HepG2 (cell line): ENCODE data around the gene CDH1. TPM values are rescaled to one million over a fixed set of nuclear protein-coding genes. Genes with fewer than 3 reads are reported as not detected.

Experiments used
- ATAC-seq: fragments of 200-7000 bp; cut with Tn5 transposase; 3 replicates; pipeline ENCODE4 v1.9.1; 2020; ENCODE audit warnings: mild to moderate bottlenecking, moderate library complexity
- BruUV-seq: library from RNA; stranded (reverse); fragments of 400-500 nt; replicated peaks from 2 replicates; lab custom pipeline; 2021; lab: Mats Ljungman, UMichigan
- CTCF ChIA-PET: fragments of 300-600 bp; formaldehyde crosslinking; extraction: SDS; loops from one replicate; lab custom pipeline; 2021; ENCODE audit warnings: low total read pairs, inconsistent platforms, low intra/inter-chr PET ratio; lab: Yijun Ruan, JAX
- POLR2A ChIA-PET: fragments of 350-600 bp; sonication (Branson Sonifier 250); formaldehyde crosslinking; loops from one replicate; lab custom pipeline; 2020; ENCODE audit warnings: antibody characterized with exemption, inconsistent platforms; lab: Yijun Ruan, JAX
- DNase-seq: peaks from one replicate; pipeline ENCODE4 v3.0.0-alpha.2; 2015; ENCODE audit warnings: low spot score
- FAIRE-seq: peaks from 3 replicates; lab custom pipeline; 2011; peaks lifted over from hg19 to GRCh38; lab: Jason Lieb, UNC
- H2AFZ ChIP-seq: one replicate; pipeline ENCODE4 v1.6.1; 2011; ENCODE audit warnings: low read length, inconsistent platforms
- H3K27ac ChIP-seq: fragments of 300-600 bp; 3 replicates; pipeline ENCODE4 v1.8.0; 2011; ENCODE audit warnings: mixed run types, mild to moderate bottlenecking, mixed read lengths, low read length, inconsistent platforms; ENCODE audit not compliant: insufficient read depth; ENCODE audit errors: extremely low read length
- H3K27me3 ChIP-seq, 2 experiments: fragments of 200-600 bp in 1 of 2; 2 replicates in 1 of 2; 3 replicates in 1 of 2; pipeline versions ENCODE4 v1.6.0 to v1.8.0; 2011; ENCODE audit warnings: low read length in 2 of 2, mild to moderate bottlenecking in 2 of 2, moderate library complexity in 2 of 2, inconsistent platforms in 1 of 2; ENCODE audit not compliant: insufficient read depth in 2 of 2, control insufficient read depth in 1 of 2
- H3K36me3 ChIP-seq, 2 experiments: fragments of 200-600 bp in 1 of 2; replicated peaks in 1 of 2; 2 replicates in 1 of 2; 3 replicates in 1 of 2; pipeline versions ENCODE4 v1.5.1 to v1.8.0; 2011; ENCODE audit warnings: low read length in 2 of 2, inconsistent platforms in 1 of 2; ENCODE audit not compliant: insufficient read depth in 2 of 2, control insufficient read depth in 1 of 2
- H3K4me1 ChIP-seq: 2 replicates; pipeline ENCODE4 v1.5.1; 2012; ENCODE audit warnings: low read length, inconsistent platforms; ENCODE audit not compliant: insufficient read depth
- H3K4me2 ChIP-seq: 2 replicates; pipeline ENCODE4 v1.6.0; 2011; ENCODE audit warnings: low read depth, low read length, inconsistent platforms
- H3K4me3 ChIP-seq, 3 experiments: fragments of 200-600 bp in 1 of 3; sonication (generic), shearing (Covaris generic) in 1 of 3; replicated peaks in 1 of 3; 2 replicates each; pipeline ENCODE4 v1.5.1; 2011 to 2016; ENCODE audit warnings: low read length in 3 of 3, inconsistent platforms in 2 of 3, low read depth in 2 of 3, mild to moderate bottlenecking in 2 of 3, control low read depth in 1 of 3, mixed read lengths in 1 of 3; ENCODE audit not compliant: insufficient read depth in 1 of 3
- H3K79me2 ChIP-seq: one replicate; pipeline ENCODE4 v1.6.1; 2011; ENCODE audit warnings: low read length, inconsistent platforms; ENCODE audit not compliant: insufficient read depth
- H3K9ac ChIP-seq: 2 replicates; pipeline ENCODE4 v1.6.0; 2011; ENCODE audit warnings: mild to moderate bottlenecking, low read depth, low read length, inconsistent platforms; ENCODE audit not compliant: insufficient read depth
- H3K9me3 ChIP-seq: 2 replicates; pipeline ENCODE4 v1.5.1; 2012; ENCODE audit warnings: mild to moderate bottlenecking, low read length
- H4K20me1 ChIP-seq: 2 replicates; pipeline ENCODE4 v1.6.0; 2011; ENCODE audit warnings: inconsistent platforms, mild to moderate bottlenecking, low read length, moderate library complexity; ENCODE audit not compliant: insufficient read depth
- HDAC6 ChIP-seq: fragments of 200-600 bp; sonication (generic); IDR thresholded peaks from 2 replicates; pipeline ENCODE4 v1.7.0; 2017; ENCODE audit warnings: mild to moderate bottlenecking, antibody characterized with exemption, low read length, low read depth
- HNF4A ChIP-seq: sonication (generic); formaldehyde crosslinking; IDR thresholded peaks from 2 replicates; pipeline ENCODE4 v1.4.0; 2020; ENCODE audit warnings: missing genetic modification reagents
- PLRG1 ChIP-seq: fragments of 450-650 bp; conservative IDR thresholded peaks from 2 replicates; pipeline ENCODE4 v1.6.1; 2016
- RXRA ChIP-seq: sonication (generic); formaldehyde crosslinking; IDR thresholded peaks from 2 replicates; pipeline ENCODE4 v1.5.1; 2020; ENCODE audit warnings: missing genetic modification reagents
- SNRNP70 ChIP-seq: fragments of 200-400 bp; formaldehyde crosslinking; IDR thresholded peaks from 2 replicates; pipeline ENCODE4 v1.6.1; 2017; ENCODE audit warnings: mild to moderate bottlenecking, low read depth, low read length, moderate library complexity
- SOX13 ChIP-seq, 3 experiments: fragments of 450-650 bp in 1 of 3; sonication (generic) in 1 of 3; formaldehyde crosslinking in 1 of 3; IDR thresholded peaks in 2 of 3; conservative IDR thresholded peaks in 1 of 3; 2 replicates each; pipeline versions ENCODE4 v1.5.0 to v1.6.1; 2016 to 2020; ENCODE audit warnings: antibody characterized with exemption in 1 of 3, mild to moderate bottlenecking in 1 of 3, missing compliant biosample characterization in 1 of 3, missing genetic modification reagents in 1 of 3, moderate library complexity in 1 of 3
- TEAD2 ChIP-seq: sonication (generic); formaldehyde crosslinking; IDR thresholded peaks from 2 replicates; pipeline ENCODE4 v1.9.0; 2021; ENCODE audit warnings: missing genetic modification reagents
- ZBTB3 ChIP-seq: sonication (generic); formaldehyde crosslinking; IDR thresholded peaks from 2 replicates; pipeline ENCODE4 v1.4.0; 2020; ENCODE audit warnings: low read depth, mild to moderate bottlenecking, moderate library complexity, missing genetic modification reagents, borderline replicate concordance
- ZNF20 ChIP-seq: sonication (generic); formaldehyde crosslinking; IDR thresholded peaks from 2 replicates; pipeline ENCODE4 v1.4.0; 2020; ENCODE audit warnings: mild to moderate bottlenecking, moderate library complexity, missing genetic modification reagents
- ZNF235 ChIP-seq: sonication (generic); formaldehyde crosslinking; IDR thresholded peaks from 2 replicates; pipeline ENCODE4 v1.8.1; 2023; ENCODE audit warnings: mild to moderate bottlenecking, missing genetic modification reagents, borderline replicate concordance
- ZNF296 ChIP-seq: sonication (generic); formaldehyde crosslinking; conservative IDR thresholded peaks from 2 replicates; pipeline ENCODE4 v1.5.0; 2020; ENCODE audit warnings: mild to moderate bottlenecking, missing genetic modification reagents
- ZNF326 ChIP-seq: sonication (generic); formaldehyde crosslinking; IDR thresholded peaks from 2 replicates; pipeline ENCODE4 v1.4.0; 2020; ENCODE audit warnings: missing genetic modification reagents, borderline replicate concordance
- WGBS: methylation state at CpG from one replicate; pipeline ENCODE4 v1.1.6; 2017; ENCODE audit warnings: low lambda C conversion rate; 5-methylcytosine and 5-hydroxymethylcytosine counted together
- in situ Hi-C: cut with HindIII; loops from 2 replicates; pipeline ENCODE4 v1.10.0; 2017; ENCODE audit warnings: low pct_unique_long_range_greater_than_20kb; ENCODE audit not compliant: extremely low pct_ligation_motif_present
- intact Hi-C: fragments of 100-400 bp; cut with micrococcal nuclease; formaldehyde crosslinking; loops from one replicate; pipeline ENCODE4 v1.10.0; 2022; ENCODE audit not compliant: unreplicated experiment
- polyA plus RNA-seq, 8 experiments: library from polyadenylated mRNA; depleted of rRNA in 3 of 8; stranded (reverse) in 7 of 8; unstranded in 1 of 8; fragments of >200 nt; fragmentation: Illumina TruSeq in 4 of 8; extraction: Trizol in 4 of 8; gene quantifications; 2 replicates each; pipeline versions ENCODE4 v1.2.1 to v1.2.3, GENCODE V29; 2011 to 2016; ENCODE audit warnings: low read depth in 4 of 8, missing spikeins in 1 of 8, mixed read lengths in 1 of 8; ENCODE audit not compliant: insufficient read depth in 1 of 8
- total RNA-seq, 5 experiments: library from RNA; depleted of rRNA; stranded (reverse); fragments of >200 nt; fragmentation: Illumina TruSeq; extraction: Trizol; gene quantifications; 2 replicates each; pipeline ENCODE4 v1.2.3, GENCODE V29; 2016; ENCODE audit warnings: low read depth in 1 of 5
- TF ChIP-seq, protein P1 (sequence below): sonication (generic); formaldehyde crosslinking; IDR thresholded peaks from 2 replicates; pipeline ENCODE4 v1.4.0; 2020; ENCODE audit warnings: mild to moderate bottlenecking, missing genetic modification reagents, borderline replicate concordance
- TF ChIP-seq, protein P2 (sequence below): sonication (generic); formaldehyde crosslinking; conservative IDR thresholded peaks from 2 replicates; pipeline ENCODE4 v1.4.0; 2020; ENCODE audit warnings: mild to moderate bottlenecking, missing genetic modification reagents, moderate library complexity
- TF ChIP-seq, protein P3 (sequence below): sonication (generic); formaldehyde crosslinking; IDR thresholded peaks from 2 replicates; pipeline ENCODE4 v1.8.1; 2023; ENCODE audit warnings: mild to moderate bottlenecking, moderate library complexity, missing genetic modification reagents
- TF ChIP-seq, protein P4 (sequence below): IDR thresholded peaks from 2 replicates; pipeline ENCODE4 v1.6.1; 2016; ENCODE audit warnings: mild to moderate bottlenecking

The CDH1 gene
- total and polyA plus RNA-seq, 2 of the 13 experiments (the other 11 are each of a cell fraction or from before 2014, with no cell fraction given) = 0.95 to 9.8 TPM

DNA sequence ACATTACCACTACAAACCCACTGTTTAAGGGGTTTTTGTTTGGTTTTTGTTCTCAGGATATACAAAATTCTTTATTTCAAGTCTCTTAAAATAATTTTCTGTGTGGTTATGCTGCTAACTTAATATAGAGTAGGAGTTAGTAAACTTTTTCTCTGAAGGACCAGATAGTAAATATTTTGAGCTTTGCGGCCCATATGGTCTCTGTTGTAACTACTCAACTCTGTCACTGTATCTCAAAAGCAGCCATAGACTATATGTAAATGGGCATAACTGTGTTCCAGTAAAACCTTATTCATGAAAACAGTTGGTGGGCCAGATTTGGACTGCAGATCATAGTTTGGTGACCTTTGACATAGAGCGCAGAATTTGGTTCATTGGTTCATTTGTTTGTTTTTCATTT is 113.4 kb downstream of the CDH1 start (continued):
- no peak for TF ChIP-seq SNRNP70
- no peak for TF ChIP-seq HDAC6

DNA sequence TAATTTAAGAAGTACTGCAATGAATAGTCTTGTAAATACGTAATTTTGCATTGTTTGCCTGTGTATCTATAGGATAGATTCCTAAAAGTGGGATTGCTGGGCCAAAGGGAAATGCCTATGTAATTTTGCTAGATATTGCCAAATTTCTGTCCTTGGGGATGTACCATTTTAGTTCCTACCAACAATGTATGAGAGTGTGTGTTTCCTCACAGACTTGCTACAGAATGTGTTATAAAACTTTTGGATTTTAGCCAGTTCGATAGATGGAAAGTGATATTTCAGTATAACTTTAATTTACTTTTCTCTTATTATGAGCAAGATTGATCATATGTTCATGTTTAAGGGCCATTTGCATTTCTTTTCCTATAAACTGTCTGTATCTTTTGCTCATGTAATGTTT is 114.5 kb downstream of the CDH1 start:
- no peak overlapping the region for H3K27ac ChIP-seq
- no peak overlapping the region for H3K4me3 ChIP-seq
- BruUV-seq = no TSS peak
- no peaks in the 10 kb centered on the region for H3K9me3 ChIP-seq
- ChIA-PET POLR2A (no interaction called here), CTCF (no interaction called here)
- no peak overlapping the region for H3K4me2 ChIP-seq
- no peak overlapping the region for H2AFZ ChIP-seq
- in situ Hi-C loops (no loop called here), intact Hi-C loops (no loop called here)
- no peak overlapping the region for H3K9ac ChIP-seq
- no peaks in the 10 kb centered on the region for H3K27me3 ChIP-seq
- DNase-seq (no peak), ATAC-seq (no peak), FAIRE-seq (no peak)
- 94% methylated on average over 2 of the region's 2 CpGs for WGBS
- H3K36me3 ChIP-seq = no peaks in the 10 kb centered on the region
- H4K20me1 ChIP-seq = no peaks in the 10 kb centered on the region
- no peaks in the 10 kb centered on the region for H3K79me2 ChIP-seq
- H3K4me1 ChIP-seq = peaks cover 11% of the 10 kb centered on the region
- TF ChIP-seq HNF4A (no peak), ZBTB3 (no peak), ZNF20 (no peak), TEAD2 (CRISPR knock-in tag) (no peak), ZNF235 (no peak), RXRA (no peak), PLRG1 (no peak), ZNF296 (CRISPR knock-in tag) (no peak), ZNF326 (CRISPR knock-in tag) (no peak), SOX13 (IDR thresholded peaks at IDR 0.05) (no peak), SOX13 (CRISPR knock-in tag; conservative IDR thresholded peaks at IDR 0.05 in 1 of 2, IDR thresholded peaks at IDR 0.05 in 1 of 2) (no peak)
- TF ChIP-seq, protein P1, sequence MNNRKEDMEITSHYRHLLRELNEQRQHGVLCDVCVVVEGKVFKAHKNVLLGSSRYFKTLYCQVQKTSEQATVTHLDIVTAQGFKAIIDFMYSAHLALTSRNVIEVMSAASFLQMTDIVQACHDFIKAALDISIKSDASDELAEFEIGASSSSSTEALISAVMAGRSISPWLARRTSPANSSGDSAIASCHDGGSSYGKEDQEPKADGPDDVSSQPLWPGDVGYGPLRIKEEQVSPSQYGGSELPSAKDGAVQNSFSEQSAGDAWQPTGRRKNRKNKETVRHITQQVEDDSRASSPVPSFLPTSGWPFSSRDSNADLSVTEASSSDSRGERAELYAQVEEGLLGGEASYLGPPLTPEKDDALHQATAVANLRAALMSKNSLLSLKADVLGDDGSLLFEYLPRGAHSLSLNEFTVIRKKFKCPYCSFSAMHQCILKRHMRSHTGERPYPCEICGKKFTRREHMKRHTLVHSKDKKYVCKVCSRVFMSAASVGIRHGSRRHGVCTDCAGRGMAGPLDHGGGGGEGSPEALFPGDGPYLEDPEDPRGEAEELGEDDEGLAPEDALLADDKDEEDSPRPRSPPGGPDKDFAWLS (CRISPR knock-in tag) = no peak
- TF ChIP-seq, protein P2, sequence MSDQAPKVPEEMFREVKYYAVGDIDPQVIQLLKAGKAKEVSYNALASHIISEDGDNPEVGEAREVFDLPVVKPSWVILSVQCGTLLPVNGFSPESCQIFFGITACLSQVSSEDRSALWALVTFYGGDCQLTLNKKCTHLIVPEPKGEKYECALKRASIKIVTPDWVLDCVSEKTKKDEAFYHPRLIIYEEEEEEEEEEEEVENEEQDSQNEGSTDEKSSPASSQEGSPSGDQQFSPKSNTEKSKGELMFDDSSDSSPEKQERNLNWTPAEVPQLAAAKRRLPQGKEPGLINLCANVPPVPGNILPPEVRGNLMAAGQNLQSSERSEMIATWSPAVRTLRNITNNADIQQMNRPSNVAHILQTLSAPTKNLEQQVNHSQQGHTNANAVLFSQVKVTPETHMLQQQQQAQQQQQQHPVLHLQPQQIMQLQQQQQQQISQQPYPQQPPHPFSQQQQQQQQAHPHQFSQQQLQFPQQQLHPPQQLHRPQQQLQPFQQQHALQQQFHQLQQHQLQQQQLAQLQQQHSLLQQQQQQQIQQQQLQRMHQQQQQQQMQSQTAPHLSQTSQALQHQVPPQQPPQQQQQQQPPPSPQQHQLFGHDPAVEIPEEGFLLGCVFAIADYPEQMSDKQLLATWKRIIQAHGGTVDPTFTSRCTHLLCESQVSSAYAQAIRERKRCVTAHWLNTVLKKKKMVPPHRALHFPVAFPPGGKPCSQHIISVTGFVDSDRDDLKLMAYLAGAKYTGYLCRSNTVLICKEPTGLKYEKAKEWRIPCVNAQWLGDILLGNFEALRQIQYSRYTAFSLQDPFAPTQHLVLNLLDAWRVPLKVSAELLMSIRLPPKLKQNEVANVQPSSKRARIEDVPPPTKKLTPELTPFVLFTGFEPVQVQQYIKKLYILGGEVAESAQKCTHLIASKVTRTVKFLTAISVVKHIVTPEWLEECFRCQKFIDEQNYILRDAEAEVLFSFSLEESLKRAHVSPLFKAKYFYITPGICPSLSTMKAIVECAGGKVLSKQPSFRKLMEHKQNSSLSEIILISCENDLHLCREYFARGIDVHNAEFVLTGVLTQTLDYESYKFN (CRISPR knock-in tag) = no peak
- TF ChIP-seq, protein P3, sequence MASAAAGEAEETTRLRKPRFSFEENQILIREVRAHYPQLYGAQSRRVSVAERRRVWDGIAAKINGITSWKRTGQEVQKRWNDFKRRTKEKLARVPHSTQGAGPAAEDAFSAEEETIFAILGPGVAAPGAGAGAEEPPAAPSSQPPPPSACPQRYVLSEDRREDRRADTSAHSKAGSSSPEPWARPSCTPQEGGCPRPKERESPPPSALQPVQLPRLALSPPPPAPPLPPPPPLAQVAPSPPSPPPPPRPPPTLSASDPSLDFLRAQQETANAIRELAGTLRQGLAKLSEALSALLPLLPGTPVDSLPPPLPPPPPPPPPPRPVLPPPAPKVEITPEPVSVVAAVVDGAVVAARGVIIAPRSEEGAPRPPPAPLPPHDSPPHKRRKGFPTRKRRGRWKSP (CRISPR knock-in tag) = no peak
- TF ChIP-seq, protein P4, sequence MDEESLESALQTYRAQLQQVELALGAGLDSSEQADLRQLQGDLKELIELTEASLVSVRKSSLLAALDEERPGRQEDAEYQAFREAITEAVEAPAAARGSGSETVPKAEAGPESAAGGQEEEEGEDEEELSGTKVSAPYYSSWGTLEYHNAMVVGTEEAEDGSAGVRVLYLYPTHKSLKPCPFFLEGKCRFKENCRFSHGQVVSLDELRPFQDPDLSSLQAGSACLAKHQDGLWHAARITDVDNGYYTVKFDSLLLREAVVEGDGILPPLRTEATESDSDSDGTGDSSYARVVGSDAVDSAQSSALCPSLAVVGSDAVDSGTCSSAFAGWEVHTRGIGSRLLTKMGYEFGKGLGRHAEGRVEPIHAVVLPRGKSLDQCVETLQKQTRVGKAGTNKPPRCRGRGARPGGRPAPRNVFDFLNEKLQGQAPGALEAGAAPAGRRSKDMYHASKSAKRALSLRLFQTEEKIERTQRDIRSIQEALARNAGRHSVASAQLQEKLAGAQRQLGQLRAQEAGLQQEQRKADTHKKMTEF = no peak
